ENCODE data around the gene RAB5B. TPM values are rescaled to one million over a fixed set of nuclear protein-coding genes. Genes with fewer than 3 reads are reported as not detected.
"Not testable (repeated sequence)": the region's sequence is repeated elsewhere in the genome, so short reads cannot be mapped to it uniquely, and the experiment has no call there.

The RAB5B gene
- polyA plus RNA-seq, 1 donor (not counting 4 experiments of a cell fraction or from before 2014, with no cell fraction given): 138 TPM

DNA sequence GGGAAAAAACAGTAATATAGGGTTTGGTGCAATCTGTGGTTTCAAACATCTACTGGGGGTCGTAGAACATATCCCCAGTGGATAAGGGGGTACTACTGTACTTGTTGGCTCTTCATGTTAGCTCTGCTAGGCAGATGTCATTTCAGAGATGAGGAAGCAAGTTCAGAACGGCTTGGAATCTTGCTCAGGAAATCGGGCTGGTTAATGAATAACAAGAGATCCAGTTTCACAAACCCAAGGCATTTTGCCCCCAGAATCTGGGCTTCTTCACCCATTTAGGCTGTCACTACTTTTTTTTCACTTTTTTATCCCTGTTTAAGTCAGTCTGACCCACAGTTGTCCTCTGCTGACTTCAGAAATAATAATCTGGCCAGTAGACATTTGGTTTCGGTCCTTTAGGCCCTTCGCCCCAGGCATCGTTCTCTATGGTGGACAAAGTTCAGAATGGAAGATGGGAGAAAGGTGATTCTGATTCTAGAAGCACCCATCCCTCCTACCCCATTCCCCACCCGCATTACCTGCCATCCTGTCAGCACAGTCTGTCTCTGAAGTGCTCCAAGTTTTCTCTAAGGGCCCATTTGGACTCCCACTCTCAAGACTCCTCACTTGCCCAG lies 27.7 kb downstream of the RAB5B start:
- no peak for FAIRE-seq
- dilution Hi-C loops (cut with MboI; ENCODE audit: extremely low pct_ligation_motif_present, low sequenced_read_pairs): no loop called here

DNA sequence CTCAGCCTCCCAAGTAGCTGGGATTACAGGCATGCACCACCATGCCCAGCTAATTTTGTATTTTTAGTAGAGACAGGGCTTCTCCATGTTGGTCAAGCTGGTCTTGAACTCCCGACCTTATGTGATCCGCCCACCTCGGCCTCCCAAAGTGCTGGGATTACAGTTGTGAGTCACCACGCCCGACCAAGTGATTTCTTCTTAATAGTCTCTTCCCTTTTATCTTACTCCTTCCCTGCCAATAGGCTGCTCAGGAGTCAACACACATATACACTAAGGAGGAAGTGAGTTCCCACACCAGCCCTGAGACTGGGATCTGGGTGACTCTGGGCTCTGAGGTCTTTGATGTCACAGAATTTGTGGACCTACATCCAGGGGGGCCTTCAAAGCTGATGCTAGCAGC lies 29.5 kb downstream of the RAB5B start:
- not testable (repeated sequence) for FAIRE-seq

More for the DNA sequence above, 27.7 kb downstream of the RAB5B start:
- Histone ChIP-seq H3K9me3 (ENCODE audit: control insufficient read depth, low read depth, low read length) (no peaks in the 10 kb centered on the region), H4K20me1 (ENCODE audit: control insufficient read depth, extremely low read depth, insufficient read depth, low read length) (no peaks in the 10 kb centered on the region), H3K9ac (ENCODE audit: control insufficient read depth, extremely low read depth, insufficient read depth, low read length) (no peak overlapping the region), H3K4me3 (ENCODE audit: control insufficient read depth in 2 of 3, extremely low read depth in 1 of 3, insufficient read depth in 2 of 3, low read depth in 1 of 3, low read length in 3 of 3) (no peak overlapping the region), H3K79me2 (ENCODE audit: control insufficient read depth, insufficient read depth, low read length) (no peaks in the 10 kb centered on the region), H3K27me3 (ENCODE audit: control insufficient read depth, extremely low read depth, insufficient read depth, low read length) (no peaks in the 10 kb centered on the region), H3K4me2 (ENCODE audit: control insufficient read depth, extremely low read depth, insufficient read depth, low read depth, low read length) (no peak overlapping the region), H2AFZ (ENCODE audit: control insufficient read depth, low read length) (no peak overlapping the region), H3K4me1 (ENCODE audit: control insufficient read depth, extremely low read depth, insufficient read depth, low read length) (peaks cover 2% of the 10 kb centered on the region), H3K9me1 (ENCODE audit: control insufficient read depth, extremely low read depth, insufficient read depth, low read length) (no peaks in the 10 kb centered on the region), H3K27ac (ENCODE audit: control insufficient read depth, insufficient read depth, low read length) (no peak overlapping the region), H3K36me3 (ENCODE audit: control insufficient read depth in 2 of 2, extremely low read depth in 1 of 2, insufficient read depth in 2 of 2, low read length in 2 of 2) (peaks cover 4 to 7% of the 10 kb centered on the region in 2 experiments)
- no peak for DNase-seq (ENCODE audit: low read depth, low spot score)
- no peak for TF ChIP-seq EZH2 (IDR thresholded peaks at IDR 0.05; ENCODE audit: low read length)
- TF ChIP-seq, protein P1, sequence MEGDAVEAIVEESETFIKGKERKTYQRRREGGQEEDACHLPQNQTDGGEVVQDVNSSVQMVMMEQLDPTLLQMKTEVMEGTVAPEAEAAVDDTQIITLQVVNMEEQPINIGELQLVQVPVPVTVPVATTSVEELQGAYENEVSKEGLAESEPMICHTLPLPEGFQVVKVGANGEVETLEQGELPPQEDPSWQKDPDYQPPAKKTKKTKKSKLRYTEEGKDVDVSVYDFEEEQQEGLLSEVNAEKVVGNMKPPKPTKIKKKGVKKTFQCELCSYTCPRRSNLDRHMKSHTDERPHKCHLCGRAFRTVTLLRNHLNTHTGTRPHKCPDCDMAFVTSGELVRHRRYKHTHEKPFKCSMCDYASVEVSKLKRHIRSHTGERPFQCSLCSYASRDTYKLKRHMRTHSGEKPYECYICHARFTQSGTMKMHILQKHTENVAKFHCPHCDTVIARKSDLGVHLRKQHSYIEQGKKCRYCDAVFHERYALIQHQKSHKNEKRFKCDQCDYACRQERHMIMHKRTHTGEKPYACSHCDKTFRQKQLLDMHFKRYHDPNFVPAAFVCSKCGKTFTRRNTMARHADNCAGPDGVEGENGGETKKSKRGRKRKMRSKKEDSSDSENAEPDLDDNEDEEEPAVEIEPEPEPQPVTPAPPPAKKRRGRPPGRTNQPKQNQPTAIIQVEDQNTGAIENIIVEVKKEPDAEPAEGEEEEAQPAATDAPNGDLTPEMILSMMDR (optimal IDR thresholded peaks at IDR 0.05 in 1 of 3, IDR thresholded peaks at IDR 0.05 in 1 of 3, conservative IDR thresholded peaks at IDR 0.05 in 1 of 3; ENCODE audit: extremely low read depth in 1 of 3, insufficient read depth in 2 of 3, low read length in 3 of 3): no peak

DNA sequence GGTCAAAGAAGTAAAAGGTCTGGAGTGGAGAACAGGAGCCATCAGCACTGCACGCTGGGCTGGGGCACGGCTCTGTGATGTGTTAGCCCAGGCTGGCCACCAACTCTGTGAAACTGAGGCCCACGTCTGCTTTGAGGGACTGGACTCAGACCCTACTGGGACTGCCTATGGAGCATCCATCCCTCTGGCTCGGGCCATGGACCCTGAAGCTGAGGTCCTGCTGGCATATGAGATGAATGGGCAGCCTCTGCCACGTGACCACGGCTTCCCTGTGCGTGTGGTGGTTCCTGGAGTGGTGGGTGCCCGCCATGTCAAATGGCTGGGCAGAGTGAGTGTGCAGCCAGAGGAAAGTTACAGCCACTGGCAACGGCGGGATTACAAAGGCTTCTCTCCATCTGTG lies 30.3 kb downstream of the RAB5B start:
- H3K36me3 ChIP-seq (ENCODE audit: control insufficient read depth in 2 of 2, extremely low read depth in 1 of 2, insufficient read depth in 2 of 2, low read length in 2 of 2): peaks cover 4 to 7% of the 10 kb centered on the region in 2 experiments
- TF ChIP-seq EZH2 (IDR thresholded peaks at IDR 0.05; ENCODE audit: low read length): no peak
- TF ChIP-seq, protein P1 (optimal IDR thresholded peaks at IDR 0.05 in 1 of 3, IDR thresholded peaks at IDR 0.05 in 1 of 3, conservative IDR thresholded peaks at IDR 0.05 in 1 of 3; ENCODE audit: extremely low read depth in 1 of 3, insufficient read depth in 2 of 3, low read length in 3 of 3): no peak
- dilution Hi-C loops (cut with MboI; ENCODE audit: extremely low pct_ligation_motif_present, low sequenced_read_pairs): no loop called here
- H2AFZ ChIP-seq (ENCODE audit: control insufficient read depth, low read length): no peak overlapping the region
- no peaks in the 10 kb centered on the region for H3K9me1 ChIP-seq (ENCODE audit: control insufficient read depth, extremely low read depth, insufficient read depth, low read length)
- DNase-seq (ENCODE audit: low read depth, low spot score) (no peak), FAIRE-seq (no peak)
- no peak overlapping the region for H3K4me3 ChIP-seq (ENCODE audit: control insufficient read depth in 2 of 3, extremely low read depth in 1 of 3, insufficient read depth in 2 of 3, low read depth in 1 of 3, low read length in 3 of 3)
- no peak overlapping the region for H3K4me2 ChIP-seq (ENCODE audit: control insufficient read depth, extremely low read depth, insufficient read depth, low read depth, low read length)
- peaks cover 5% of the 10 kb centered on the region for H3K4me1 ChIP-seq (ENCODE audit: control insufficient read depth, extremely low read depth, insufficient read depth, low read length)
- no peak overlapping the region for H3K27ac ChIP-seq (ENCODE audit: control insufficient read depth, insufficient read depth, low read length)
- no peak overlapping the region for H3K9ac ChIP-seq (ENCODE audit: control insufficient read depth, extremely low read depth, insufficient read depth, low read length)
- no peaks in the 10 kb centered on the region for H3K79me2 ChIP-seq (ENCODE audit: control insufficient read depth, insufficient read depth, low read length)
- no peaks in the 10 kb centered on the region for H4K20me1 ChIP-seq (ENCODE audit: control insufficient read depth, extremely low read depth, insufficient read depth, low read length)
- no peaks in the 10 kb centered on the region for H3K9me3 ChIP-seq (ENCODE audit: control insufficient read depth, low read depth, low read length)
- no peaks in the 10 kb centered on the region for H3K27me3 ChIP-seq (ENCODE audit: control insufficient read depth, extremely low read depth, insufficient read depth, low read length)

More for the DNA sequence above, 29.5 kb downstream of the RAB5B start:
- H3K9me1 ChIP-seq (ENCODE audit: control insufficient read depth, extremely low read depth, insufficient read depth, low read length); H3K9ac ChIP-seq (ENCODE audit: control insufficient read depth, extremely low read depth, insufficient read depth, low read length); H3K36me3 ChIP-seq (ENCODE audit: control insufficient read depth in 2 of 2, extremely low read depth in 1 of 2, insufficient read depth in 2 of 2, low read length in 2 of 2); H3K4me2 ChIP-seq (ENCODE audit: control insufficient read depth, extremely low read depth, insufficient read depth, low read depth, low read length); H3K4me3 ChIP-seq (ENCODE audit: control insufficient read depth in 2 of 3, extremely low read depth in 1 of 3, insufficient read depth in 2 of 3, low read depth in 1 of 3, low read length in 3 of 3); H3K4me1 ChIP-seq (ENCODE audit: control insufficient read depth, extremely low read depth, insufficient read depth, low read length); H3K27ac ChIP-seq (ENCODE audit: control insufficient read depth, insufficient read depth, low read length); H3K27me3 ChIP-seq (ENCODE audit: control insufficient read depth, extremely low read depth, insufficient read depth, low read length); dilution Hi-C loops (cut with MboI; ENCODE audit: extremely low pct_ligation_motif_present, low sequenced_read_pairs); H4K20me1 ChIP-seq (ENCODE audit: control insufficient read depth, extremely low read depth, insufficient read depth, low read length); H3K79me2 ChIP-seq (ENCODE audit: control insufficient read depth, insufficient read depth, low read length); H2AFZ ChIP-seq (ENCODE audit: control insufficient read depth, low read length); DNase-seq (ENCODE audit: low read depth, low spot score); H3K9me3 ChIP-seq (ENCODE audit: control insufficient read depth, low read depth, low read length): not testable (repeated sequence)

Data from keratinocyte (primary cell).